GM21367 (cell line): ENCODE data around the gene ADGRD1.

Source experiments
- ATAC-seq: cut with Tn5 transposase; IDR thresholded peaks from one replicate; pipeline ENCODE4 v1.9.1; 2021; ENCODE audit not compliant: unreplicated experiment

ADGRD1 gene

GRCh38 chr12:131005161-131006035 is 51.7 kb downstream of the ADGRD1 start:
- ATAC-seq, result no peak

DNA sequence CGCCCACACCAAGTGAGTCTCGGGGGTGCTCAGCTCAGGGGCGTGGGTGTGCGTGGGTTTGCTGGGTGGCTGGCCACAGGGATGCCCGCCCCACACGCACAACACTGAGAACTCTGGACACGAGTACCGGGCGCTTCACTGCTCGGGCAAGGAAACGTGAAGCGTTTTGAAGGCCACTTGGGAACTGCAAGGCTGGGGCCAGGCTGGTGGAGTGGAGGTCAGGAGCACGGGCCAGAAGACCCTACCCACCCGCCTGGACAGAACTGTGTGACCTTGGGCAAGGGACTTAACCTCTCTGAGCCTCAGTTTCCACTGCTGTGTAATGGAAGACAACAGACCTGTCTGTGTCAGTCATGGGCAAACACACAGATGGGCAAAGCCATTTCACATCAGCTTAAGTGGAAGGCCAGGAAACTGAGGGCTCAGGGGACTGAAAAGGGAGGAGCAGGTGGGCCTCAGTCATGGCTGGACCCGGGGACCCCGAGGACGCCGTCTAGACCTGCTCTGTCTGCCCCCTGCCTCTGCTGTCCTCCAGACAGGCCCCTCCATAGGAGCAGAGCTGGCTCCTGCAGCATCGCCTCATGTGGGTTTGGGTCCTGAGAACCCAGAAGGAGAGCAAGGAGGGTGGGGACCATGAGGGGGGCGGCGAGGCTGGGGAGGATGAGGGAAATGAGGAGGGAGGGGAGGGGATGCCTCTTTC is 52.5 kb downstream of the ADGRD1 start:
- ATAC-seq, result no peak

DNA sequence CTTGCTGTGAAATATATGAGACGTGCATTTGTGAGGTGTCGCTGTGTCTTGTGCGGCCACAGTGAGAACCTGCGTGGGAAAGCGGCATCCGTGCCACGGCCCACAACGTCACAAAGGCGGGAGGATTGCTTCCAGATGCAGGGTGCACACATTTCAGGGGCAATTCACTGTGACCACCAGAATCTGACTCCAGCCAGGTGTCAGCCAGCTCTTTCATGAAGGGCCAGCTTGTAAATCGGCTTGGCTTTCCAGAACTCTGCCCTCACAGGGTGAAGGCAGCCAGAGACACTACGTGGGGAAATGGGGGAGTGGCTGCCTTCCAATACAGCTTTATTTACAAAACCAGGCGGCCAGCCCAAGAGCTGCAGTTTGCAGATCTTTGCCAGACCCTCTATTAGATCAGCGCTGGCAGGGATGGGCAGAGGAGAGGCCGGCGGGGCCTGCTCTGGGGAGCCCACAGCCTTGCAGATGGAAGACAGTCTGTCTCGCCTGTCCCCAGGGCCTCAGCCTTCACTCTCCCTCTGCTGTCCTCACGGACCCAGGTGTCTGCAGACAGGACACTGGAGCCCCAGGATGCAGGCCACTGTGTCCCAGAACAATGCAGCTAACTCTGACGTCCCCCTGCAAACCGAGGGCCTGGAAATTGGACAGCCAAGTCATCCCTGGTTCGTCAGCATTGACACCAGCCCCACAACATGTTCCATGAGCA is 53.5 kb downstream of the ADGRD1 start:
- ATAC-seq, result no peak

GRCh38 chr12:131007740-131008117 is 54.0 kb downstream of the ADGRD1 start:
- ATAC-seq, result no peak

DNA sequence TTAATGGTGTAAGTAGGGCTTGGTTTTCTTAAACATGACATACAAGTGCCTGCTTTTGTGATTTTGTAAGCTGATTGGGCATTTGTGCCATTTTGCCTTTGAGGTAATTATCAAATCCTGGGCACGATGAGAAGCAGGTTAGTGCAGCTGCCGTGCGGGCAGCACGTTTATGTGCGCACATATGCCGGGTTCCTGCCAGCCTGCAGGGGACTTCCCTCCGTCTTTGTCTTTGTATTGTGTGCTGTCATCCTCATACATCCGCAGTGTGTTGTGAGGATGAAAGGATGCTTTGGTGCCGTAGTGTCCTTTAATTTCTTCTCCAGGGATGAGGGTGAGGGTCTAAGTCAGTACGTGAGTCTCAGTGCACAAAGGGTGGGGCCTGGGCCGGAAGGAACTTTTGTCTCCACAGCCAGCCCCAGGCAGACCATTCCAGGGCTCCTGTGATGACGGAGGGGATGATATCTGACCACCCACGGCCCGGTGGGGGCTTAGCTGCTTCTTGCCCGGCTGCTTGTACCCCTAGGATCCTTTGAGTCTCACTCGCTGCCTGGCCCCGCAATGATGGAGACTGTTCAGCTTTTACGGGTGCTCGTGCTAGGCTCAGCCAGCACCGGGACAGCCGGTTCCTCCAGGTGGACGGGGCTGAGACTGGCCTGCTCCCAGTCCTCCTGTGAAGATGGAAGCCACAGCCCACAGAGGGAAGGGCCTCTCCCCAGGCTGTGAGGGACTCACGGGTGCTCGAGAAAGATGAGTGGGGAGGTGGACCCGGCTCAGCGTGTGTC is 54.6 kb downstream of the ADGRD1 start:
- no peak for ATAC-seq

- no peak for ATAC-seq
These were observed 55.2 kb downstream of the ADGRD1 start for GRCh38 chr12:131008913-131009270.

- ATAC-seq, result no peak
These were observed 56.1 kb downstream of the ADGRD1 start for GRCh38 chr12:131009595-131010395.

DNA sequence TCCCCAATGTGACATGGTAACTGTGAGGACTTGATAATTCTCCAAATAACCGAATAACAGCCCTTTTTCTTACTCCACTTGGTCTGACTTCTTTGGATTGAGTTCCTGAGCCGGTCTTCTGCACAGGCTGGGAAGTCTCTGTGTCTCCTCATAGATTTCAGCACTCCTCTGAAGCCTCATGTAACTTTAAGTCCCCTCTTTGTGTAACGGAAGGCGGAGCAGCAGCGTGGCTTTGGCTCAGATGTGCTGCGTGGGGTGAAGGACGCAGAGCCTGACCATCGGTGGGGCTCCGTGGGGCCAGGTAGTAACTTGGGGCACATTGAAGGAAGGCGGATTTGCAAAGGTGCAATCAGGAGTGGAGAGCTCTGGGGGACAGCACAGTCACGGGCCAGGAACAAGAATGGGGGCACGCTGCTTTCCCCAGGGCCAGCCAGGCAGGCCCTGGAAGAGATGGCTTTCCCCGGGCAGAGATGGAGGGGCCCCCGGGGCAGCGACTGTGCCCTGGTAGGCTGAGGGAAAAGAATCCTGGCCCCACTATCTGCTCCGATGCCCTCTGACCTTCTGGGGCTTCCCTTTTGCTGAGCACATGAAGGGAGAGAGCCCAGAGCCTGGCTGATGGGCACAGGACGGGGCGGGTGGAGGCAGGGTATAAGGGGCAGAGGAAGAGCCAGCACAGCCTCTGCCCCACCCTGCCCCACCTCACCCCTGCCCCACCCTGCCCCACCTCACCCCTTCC is 56.9 kb downstream of the ADGRD1 start:
- no peak for ATAC-seq

DNA sequence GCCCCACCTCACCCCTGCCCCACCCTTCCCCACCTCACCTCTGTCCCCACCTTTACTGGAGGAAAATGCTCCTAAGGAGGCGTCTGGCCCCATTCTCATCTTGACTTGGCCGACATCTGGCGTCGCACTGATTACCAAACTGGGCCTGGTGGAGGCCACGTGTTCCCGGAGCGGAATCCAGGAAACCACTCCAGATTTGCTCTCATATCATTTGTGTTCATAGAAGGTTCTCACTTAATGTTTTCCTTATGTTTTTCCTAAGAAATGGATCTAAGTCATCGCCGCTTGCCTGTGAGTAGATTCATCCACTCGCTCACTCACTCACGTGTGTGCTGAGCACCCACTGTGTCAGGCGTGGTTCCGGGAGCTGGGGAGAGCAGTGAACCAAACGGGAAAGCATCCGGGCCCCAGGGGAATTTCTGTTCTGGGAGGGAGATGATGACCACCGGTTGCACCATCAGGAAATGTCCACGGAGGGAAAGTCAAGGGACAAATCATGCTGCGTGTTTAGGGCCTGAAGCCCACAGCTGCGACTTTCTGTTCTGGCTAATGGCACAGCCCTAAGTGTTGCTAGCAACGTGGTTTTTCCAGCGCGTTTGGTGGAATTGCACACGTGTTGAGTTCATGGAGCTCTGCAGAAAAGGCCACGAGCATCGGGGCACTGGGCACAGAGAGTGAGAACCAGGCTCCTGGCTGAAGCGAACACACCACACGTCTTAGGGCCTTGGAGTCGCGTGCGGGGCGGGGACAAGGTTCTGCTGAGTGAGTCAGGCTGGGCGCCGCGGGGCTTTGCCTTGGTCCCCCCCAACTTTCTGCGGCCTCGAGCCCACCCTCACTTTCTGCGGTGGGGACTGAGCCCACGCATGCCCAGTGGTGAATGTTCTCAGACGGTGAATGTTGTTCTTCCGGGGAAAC is 57.7 kb downstream of the ADGRD1 start:
- no peak for ATAC-seq

GRCh38 chr12:131012279-131013069 is 58.8 kb downstream of the ADGRD1 start:
- no peak for ATAC-seq

GRCh38 chr12:131013118-131013517 is 59.4 kb downstream of the ADGRD1 start:
- no peak for ATAC-seq

DNA sequence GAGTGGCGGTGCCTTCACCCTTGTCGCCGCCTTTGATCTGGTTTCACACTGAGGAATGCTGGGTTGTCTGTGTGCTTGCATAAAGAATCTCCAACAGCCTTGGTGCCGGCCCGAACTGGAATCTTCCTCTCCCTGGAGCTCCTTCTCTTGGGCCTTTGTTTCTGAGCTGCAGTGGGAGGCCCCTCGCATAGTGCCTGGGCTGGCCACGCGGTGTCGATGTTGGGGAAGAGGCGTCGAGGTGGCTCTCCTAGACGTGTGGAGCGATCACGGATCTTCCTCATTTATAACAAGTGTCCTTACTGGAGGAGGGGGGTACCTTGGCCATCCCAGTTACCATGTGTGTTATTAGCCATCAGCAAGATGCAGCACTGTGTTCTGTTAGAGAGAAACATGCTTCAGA is 60.6 kb downstream of the ADGRD1 start:
- no peak for ATAC-seq

GRCh38 chr12:131015581-131016337 is 62.1 kb downstream of the ADGRD1 start:
- no peak for ATAC-seq

GRCh38 chr12:131017477-131017991 is 63.8 kb downstream of the ADGRD1 start:
- ATAC-seq, result no peak

DNA sequence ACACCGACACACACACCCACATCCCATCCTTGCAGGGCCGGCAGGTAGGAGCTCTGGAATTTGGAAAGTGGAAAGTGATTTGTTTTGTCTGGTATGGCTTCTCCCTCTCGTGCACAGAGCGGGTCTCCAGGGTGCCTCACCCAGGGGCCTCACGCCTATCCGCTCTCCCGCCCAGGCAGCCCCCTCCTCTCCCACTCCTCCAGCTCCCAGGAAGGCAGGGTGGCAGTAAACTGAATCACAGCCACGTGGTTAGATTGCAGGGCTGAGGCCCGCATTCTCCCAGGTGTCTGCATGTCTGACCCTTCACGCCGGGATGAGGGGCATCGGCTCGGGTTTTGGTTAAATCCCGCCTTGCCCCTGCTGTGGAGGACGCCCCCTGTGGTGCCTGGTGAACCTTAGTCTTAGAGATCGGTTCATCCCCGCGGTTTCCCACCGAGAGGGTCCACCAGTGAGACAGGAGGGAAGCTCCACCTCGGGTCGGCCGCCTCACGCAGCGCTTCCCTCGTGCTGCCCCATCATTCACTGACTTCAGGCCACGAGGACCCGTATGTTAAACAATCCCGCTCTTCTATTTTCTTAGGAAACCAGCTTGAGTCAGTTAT is 64.4 kb downstream of the ADGRD1 start:
- no peak for ATAC-seq

DNA sequence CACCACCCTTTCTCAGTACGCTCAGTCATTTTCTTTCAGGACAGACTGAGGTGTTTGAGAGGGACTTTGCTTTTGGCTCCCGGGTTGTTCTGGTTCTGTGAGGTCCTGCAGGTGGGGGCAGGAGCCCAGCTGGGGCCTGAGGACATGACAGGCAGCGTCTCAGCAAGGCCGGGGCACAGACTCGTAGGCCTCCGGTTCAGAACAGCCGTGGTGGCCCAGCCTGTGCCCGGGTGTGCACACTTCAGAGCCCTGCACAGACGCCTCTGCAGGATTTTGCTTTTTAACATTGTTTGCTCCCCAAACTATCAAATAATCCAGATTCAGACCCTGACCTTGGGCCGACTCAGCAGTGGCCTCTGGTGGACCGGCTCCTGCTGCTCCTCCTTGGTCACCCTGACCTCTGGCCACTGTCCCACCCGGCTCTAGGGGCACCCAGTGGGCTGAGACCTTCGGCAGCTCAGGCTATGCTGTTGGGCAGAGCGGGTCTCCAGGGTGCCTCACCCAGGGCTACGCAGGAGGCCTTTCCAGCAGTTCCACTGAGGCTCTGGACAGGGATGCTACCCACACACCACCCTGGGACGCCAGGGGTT is 65.2 kb downstream of the ADGRD1 start:
- no peak for ATAC-seq
